AG10803 (cell line): Measurements from ENCODE around the gene EFCAB12.

Experiments
- DNase-seq: peaks from one replicate; pipeline ENCODE4 v3.0.0; 2010; ENCODE audit warnings: low read depth
- H3K4me3 ChIP-seq: 2 replicates; pipeline ENCODE4 v1.5.1; 2011; ENCODE audit warnings: mild to moderate bottlenecking, low read length, control low read depth
- CTCF ChIP-seq: conservative IDR thresholded peaks from 2 replicates; pipeline ENCODE4 v1.5.1; 2011; ENCODE audit warnings: mild to moderate bottlenecking, low read length, control low read depth, inconsistent platforms

EFCAB12 gene

GRCh38 chr3:129428376-129429079, at the start of gene EFCAB12:
EFCAB12 (minus strand) TSS chr3:129428636; CDS start chr3:129428488, 148 bp downstream.
- peak; percentile 90 for DNase-seq
- no peak for TF ChIP-seq CTCF
- H3K4me3 ChIP-seq, result peak within 1 kb of the TSS; percentile 79

DNA sequence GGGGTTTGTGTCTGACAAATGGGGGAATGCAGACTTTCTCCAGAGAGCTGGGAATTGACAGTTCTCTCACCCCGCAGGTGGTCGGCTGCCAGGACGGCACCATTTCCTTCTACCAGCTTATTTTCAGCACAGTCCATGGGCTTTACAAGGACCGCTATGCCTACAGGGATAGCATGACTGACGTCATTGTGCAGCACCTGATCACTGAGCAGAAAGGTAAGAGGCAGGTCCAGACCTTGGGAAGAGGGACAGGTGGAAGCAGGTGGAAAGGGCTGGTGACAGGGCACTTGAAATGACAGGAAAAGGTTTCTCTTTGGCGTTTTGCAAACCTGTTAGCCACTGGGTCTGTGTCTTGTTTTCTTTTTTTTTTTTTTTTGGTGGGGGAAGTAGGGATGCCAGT, 48.1 kb upstream of the EFCAB12 start:
- TF ChIP-seq CTCF, result no peak
- no peak for DNase-seq
- no peak overlapping the region for H3K4me3 ChIP-seq

GRCh38 chr3:129475863-129476262, 47.4 kb upstream of the EFCAB12 start:
- no peak overlapping the region for H3K4me3 ChIP-seq
- no peak for TF ChIP-seq CTCF
- DNase-seq, result no peak

- DNase-seq, result no peak
These were observed 46.8 kb upstream of the EFCAB12 start for GRCh38 chr3:129474984-129475804.

GRCh38 chr3:129473769-129474152, 45.3 kb upstream of the EFCAB12 start:
- no peak for DNase-seq
- no peak for TF ChIP-seq CTCF

More at GRCh38 chr3:129474984-129475804, 46.8 kb upstream of the EFCAB12 start:
- TF ChIP-seq CTCF, result no peak
- H3K4me3 ChIP-seq, result no peak overlapping the region

DNA sequence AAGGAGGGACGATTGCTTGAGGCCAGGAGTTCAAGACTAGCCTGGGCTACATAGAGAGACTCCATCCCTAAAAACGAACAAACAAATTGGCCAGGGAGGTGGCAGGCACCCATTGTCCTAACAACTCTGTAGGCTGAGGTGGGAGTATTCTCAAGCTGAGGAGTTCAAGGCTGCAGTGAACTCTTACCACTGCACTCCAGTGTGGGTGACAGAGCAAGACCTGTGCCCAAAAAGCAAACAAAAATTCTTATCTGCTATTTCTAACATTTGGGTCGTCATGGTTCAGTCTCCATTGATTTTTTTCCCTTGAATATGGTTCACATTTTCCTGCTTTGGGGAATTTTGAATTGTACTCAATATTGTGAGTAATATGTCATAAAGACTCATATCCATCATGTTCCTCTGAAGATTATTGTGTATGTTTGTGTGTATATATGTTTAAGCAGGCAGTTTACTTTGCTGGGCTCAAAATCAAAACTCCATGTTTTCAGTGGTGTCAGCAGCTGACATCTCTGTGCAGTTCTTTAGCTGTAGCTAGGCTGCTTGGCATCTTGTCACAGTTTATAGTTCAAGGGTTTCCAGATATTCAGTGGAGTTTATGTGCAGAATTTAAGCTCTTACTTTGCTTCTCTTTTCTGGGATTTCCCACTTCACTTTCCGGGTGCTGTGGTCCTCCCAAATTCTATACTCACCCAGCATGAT, 44.8 kb upstream of the EFCAB12 start:
- no peak for DNase-seq
- no peak overlapping the region for H3K4me3 ChIP-seq
- no peak for TF ChIP-seq CTCF

More at GRCh38 chr3:129473769-129474152, 45.3 kb upstream of the EFCAB12 start:
- H3K4me3 ChIP-seq, result no peak overlapping the region
